ENCODE measurements around the gene MRPS34. TPM values are rescaled to one million over a fixed set of nuclear protein-coding genes. Genes with fewer than 3 reads are reported as not detected.

Gene MRPS34
- 75.1 TPM for total RNA-seq (ENCODE audit: unreplicated experiment)
- long read RNA-seq, transcript MRPS34-201 (3 exons, 1,040 nt), result minor isoform, 10 of 109 reads
- long read RNA-seq, transcript MRPS34-202 (3 exons, 1,024 nt), result major isoform, 76 of 109 reads
- long read RNA-seq, partial matches to known transcripts, result 8 of 109 reads
- long read RNA-seq, other reads (novel, unspliced or antisense), result 11 of 109 reads

- Mint-ChIP-seq H3K4me3 (ENCODE audit: unreplicated experiment) (peak within 1 kb of the TSS; percentile 99), H3K9me3 (ENCODE audit: unreplicated experiment) (peaks cover 20% of the 10 kb centered on the region), H3K27ac (ENCODE audit: unreplicated experiment) (peak within 1 kb of the TSS; percentile 96), H3K27me3 (ENCODE audit: unreplicated experiment) (peaks cover 15% of the 10 kb centered on the region), H3K36me3 (ENCODE audit: unreplicated experiment) (no peaks in the 10 kb centered on the region), H3K4me1 (ENCODE audit: low read depth, unreplicated experiment) (peaks cover 11% of the 10 kb centered on the region)
- TF ChIP-seq CTCF (IDR thresholded peaks at IDR 0.05; ENCODE audit: partially characterized antibody, unreplicated experiment), result peak; percentile 97
- peak; percentile 91 for DNase-seq
Measured at GRCh38 chr16:1772908-1773702, at the start of gene MRPS34. Gene MRPS34 (minus strand): TSS chr16:1773134. CDS start chr16:1773119, 15 bp downstream.

DNA sequence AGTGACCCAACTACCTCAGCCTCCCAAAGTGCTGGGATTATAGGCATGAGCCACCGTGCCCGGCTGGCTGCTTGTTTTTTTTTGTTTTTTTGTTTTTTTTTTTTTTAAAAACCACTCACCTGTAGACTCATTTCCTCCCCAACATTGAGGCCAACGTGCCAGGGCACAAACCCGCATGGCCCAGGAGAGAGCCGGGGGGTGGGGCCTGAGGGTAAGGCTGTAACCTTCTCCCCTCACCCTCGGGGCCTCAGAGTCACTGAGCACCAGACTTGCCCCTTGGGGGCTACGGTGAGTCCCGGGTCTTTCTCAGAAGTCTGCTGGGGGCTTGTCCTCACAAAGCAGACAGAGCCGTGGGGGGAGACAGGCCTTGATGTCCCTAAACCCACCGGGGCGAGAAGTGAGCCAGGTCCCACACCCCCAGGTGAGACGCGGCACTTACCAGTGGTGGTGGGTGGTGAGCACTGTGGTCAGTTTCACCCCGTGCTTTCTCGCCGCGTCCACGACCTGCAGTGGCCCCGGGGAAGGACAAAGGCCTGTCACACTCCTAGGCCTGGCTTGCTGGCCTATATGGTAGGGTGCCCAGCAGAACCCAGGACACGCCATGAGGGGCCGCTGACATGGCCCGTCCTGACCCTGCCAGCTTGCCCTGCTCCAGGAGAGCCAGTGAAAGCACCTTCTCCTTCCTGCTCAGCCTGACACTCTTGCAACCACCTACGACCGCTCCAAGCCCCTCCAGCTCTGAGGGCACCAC is 49.1 kb upstream of the MRPS34 start:
- Mint-ChIP-seq H3K4me3 (ENCODE audit: unreplicated experiment) (no peak overlapping the region), H3K9me3 (ENCODE audit: unreplicated experiment) (peaks cover 3% of the 10 kb centered on the region), H3K4me1 (ENCODE audit: low read depth, unreplicated experiment) (peaks cover 7% of the 10 kb centered on the region), H3K27ac (ENCODE audit: unreplicated experiment) (no peak overlapping the region), H3K27me3 (ENCODE audit: unreplicated experiment) (peaks cover 3% of the 10 kb centered on the region), H3K36me3 (ENCODE audit: unreplicated experiment) (no peaks in the 10 kb centered on the region)
- no peak for DNase-seq
- TF ChIP-seq CTCF (IDR thresholded peaks at IDR 0.05; ENCODE audit: partially characterized antibody, unreplicated experiment), result no peak

GRCh38 chr16:1820946-1821290 is 48.0 kb upstream of the MRPS34 start:
- TF ChIP-seq CTCF (IDR thresholded peaks at IDR 0.05; ENCODE audit: partially characterized antibody, unreplicated experiment), result no peak
- Mint-ChIP-seq H3K4me3 (ENCODE audit: unreplicated experiment) (no peak overlapping the region), H3K9me3 (ENCODE audit: unreplicated experiment) (peaks cover 2% of the 10 kb centered on the region), H3K27ac (ENCODE audit: unreplicated experiment) (no peak overlapping the region), H3K27me3 (ENCODE audit: unreplicated experiment) (peaks cover 3% of the 10 kb centered on the region), H3K4me1 (ENCODE audit: low read depth, unreplicated experiment) (peaks cover 7% of the 10 kb centered on the region), H3K36me3 (ENCODE audit: unreplicated experiment) (no peaks in the 10 kb centered on the region)
- no peak for DNase-seq

DNA sequence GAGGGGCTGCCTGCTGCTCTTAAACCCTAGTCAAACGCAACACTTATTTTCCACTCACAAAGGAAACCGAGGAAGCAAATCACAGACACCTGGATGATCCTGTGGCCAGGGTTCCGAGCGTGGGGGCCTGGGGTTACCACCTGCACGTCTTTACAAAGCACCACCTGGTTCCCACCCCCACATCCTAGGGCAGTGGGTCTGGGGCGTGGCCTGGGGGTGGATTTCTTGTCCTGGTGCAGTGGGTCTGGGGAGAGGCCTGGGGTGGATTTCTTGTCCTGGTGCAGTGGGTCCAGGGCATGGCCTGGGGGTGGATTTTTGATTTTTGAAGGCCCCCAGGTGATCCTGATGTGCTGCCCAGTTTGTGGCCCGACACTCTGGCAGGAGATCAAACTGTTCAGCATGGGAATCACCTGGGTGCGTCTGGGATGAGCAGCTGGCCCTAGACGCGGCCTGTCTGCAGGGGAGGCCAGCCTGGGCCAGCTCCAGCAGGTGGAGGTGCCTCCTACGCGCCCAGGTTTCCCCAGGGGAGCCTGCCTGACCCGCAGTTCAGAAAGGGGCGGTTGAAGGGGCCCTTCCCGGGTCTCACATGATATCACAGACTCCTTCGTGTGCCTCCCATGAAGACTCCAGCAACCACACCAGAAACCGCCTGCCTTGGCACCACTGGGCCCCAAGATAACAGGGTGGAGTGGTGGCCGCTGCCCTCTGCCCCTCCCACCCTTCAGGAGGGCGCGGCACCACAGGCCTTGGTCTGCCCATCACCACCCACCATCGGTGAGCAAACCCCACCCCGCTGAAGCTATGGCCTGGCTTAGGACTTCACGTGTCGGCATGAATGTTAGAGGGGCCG is 47.4 kb upstream of the MRPS34 start:
- no peak overlapping the region for H3K4me3 Mint-ChIP-seq (ENCODE audit: unreplicated experiment)

More for the DNA sequence above, 47.4 kb upstream of the MRPS34 start:
- H3K27me3 Mint-ChIP-seq (ENCODE audit: unreplicated experiment), result peaks cover 3% of the 10 kb centered on the region
- peak overlapping the region; percentile 22 for H3K27ac Mint-ChIP-seq (ENCODE audit: unreplicated experiment)
- H3K36me3 Mint-ChIP-seq (ENCODE audit: unreplicated experiment), result no peaks in the 10 kb centered on the region
- no peak for TF ChIP-seq CTCF (IDR thresholded peaks at IDR 0.05; ENCODE audit: partially characterized antibody, unreplicated experiment)
- DNase-seq, result no peak
- H3K9me3 Mint-ChIP-seq (ENCODE audit: unreplicated experiment), result peaks cover 1% of the 10 kb centered on the region
- H3K4me1 Mint-ChIP-seq (ENCODE audit: low read depth, unreplicated experiment), result peaks cover 7% of the 10 kb centered on the region
